Kidney (tissue), 14 donors: ENCODE data around the gene WSB1. TPM values are rescaled to one million over a fixed set of nuclear protein-coding genes. Genes with fewer than 3 reads are reported as not detected.

Experiments
- DNase-seq, 5 donors: peaks; one replicate each; pipeline ENCODE4 v3.0.0-alpha.2; 2013 to 2020
- FAIRE-seq: peaks from 2 replicates; lab custom pipeline; 2012; peaks lifted over from hg19 to GRCh38; lab: Jason Lieb, UNC
- H3K27ac ChIP-seq, 2 donors: one replicate each; pipeline ENCODE4 v1.7.0; 2013; ENCODE audit warnings: low read depth in 2 of 2, low read length in 2 of 2, inconsistent platforms in 1 of 2
- H3K27me3 ChIP-seq: one replicate; pipeline ENCODE4 v1.7.1; 2013; ENCODE audit warnings: low read length, inconsistent platforms; ENCODE audit not compliant: control insufficient read depth, insufficient read depth
- H3K36me3 ChIP-seq, 3 donors: one replicate each; pipeline versions ENCODE4 v1.7.0 to v1.7.1; 2013; ENCODE audit warnings: low read length in 3 of 3, control low read depth in 1 of 3, inconsistent platforms in 1 of 3; ENCODE audit not compliant: insufficient read depth in 3 of 3, control insufficient read depth in 2 of 3
- H3K4me1 ChIP-seq, 3 donors: one replicate each; pipeline versions ENCODE4 v1.7.0 to v1.7.1; 2013; ENCODE audit warnings: low read length in 3 of 3, inconsistent platforms in 1 of 3, low read depth in 1 of 3; ENCODE audit not compliant: control insufficient read depth in 2 of 3, insufficient read depth in 2 of 3
- H3K4me3 ChIP-seq, 3 donors: one replicate each; pipeline versions ENCODE4 v1.7.0 to v1.8.1; 2013; ENCODE audit warnings: low read length in 3 of 3, control low read depth in 1 of 3, inconsistent platforms in 1 of 3
- H3K9ac ChIP-seq, 3 donors: one replicate each; pipeline versions ENCODE4 v1.7.0 to v1.7.1; 2013; ENCODE audit warnings: low read length in 3 of 3, control low read depth in 1 of 3, inconsistent platforms in 1 of 3
- H3K9me3 ChIP-seq, 3 donors: one replicate each; pipeline versions ENCODE4 v1.7.0 to v1.7.1; 2013; ENCODE audit warnings: low read length in 3 of 3, control low read depth in 1 of 3, inconsistent platforms in 1 of 3; ENCODE audit not compliant: control insufficient read depth in 2 of 3, insufficient read depth in 1 of 3
- intact Hi-C: fragments of 100-400 bp; cut with DNase I; formaldehyde crosslinking; loops from one replicate; pipeline ENCODE4 v1.11.1; 2022
- polyA plus RNA-seq: library from polyadenylated mRNA; stranded (reverse); fragments of 350-450 nt; fragmentation: Illumina TruSeq; extraction: RNeasy Lipid Tissue Mini Kit (QIAGEN cat#74804); gene quantifications from one replicate; pipeline ENCODE4 v1.2.3, GENCODE V29; 2014; ENCODE audit warnings: low read depth, low replicate concordance; ENCODE audit not compliant: insufficient read depth
- total RNA-seq: library from RNA; stranded (reverse); fragmentation: NEBNext Ultra II Directional; extraction: Animal tissue kit (Norgen Biotek cat#: 25700); gene quantifications from one replicate; pipeline ENCODE4 v1.2.1, GENCODE V29; 2021
- TF ChIP-seq, protein P1 (sequence below): IDR thresholded peaks from 3 replicates; pipeline ENCODE4 v1.5.1; 2012; ENCODE audit warnings: mild to moderate bottlenecking, moderate library complexity, borderline replicate concordance; ENCODE audit not compliant: insufficient read depth; ENCODE audit errors: extremely low read depth
- donor health status: control.
- donor health status: control.
- donor health status: control.
- donor health status: control.
- donor health status: control.
- donor health status: DM: yes; HTN: yes; CAD: no.
- donor health status: Normal renal cell carcinoma (clear cell type).

Gene WSB1
- total and polyA plus RNA-seq, 2 donors from 2014 or later, result 59.8 to 195 TPM

DNA sequence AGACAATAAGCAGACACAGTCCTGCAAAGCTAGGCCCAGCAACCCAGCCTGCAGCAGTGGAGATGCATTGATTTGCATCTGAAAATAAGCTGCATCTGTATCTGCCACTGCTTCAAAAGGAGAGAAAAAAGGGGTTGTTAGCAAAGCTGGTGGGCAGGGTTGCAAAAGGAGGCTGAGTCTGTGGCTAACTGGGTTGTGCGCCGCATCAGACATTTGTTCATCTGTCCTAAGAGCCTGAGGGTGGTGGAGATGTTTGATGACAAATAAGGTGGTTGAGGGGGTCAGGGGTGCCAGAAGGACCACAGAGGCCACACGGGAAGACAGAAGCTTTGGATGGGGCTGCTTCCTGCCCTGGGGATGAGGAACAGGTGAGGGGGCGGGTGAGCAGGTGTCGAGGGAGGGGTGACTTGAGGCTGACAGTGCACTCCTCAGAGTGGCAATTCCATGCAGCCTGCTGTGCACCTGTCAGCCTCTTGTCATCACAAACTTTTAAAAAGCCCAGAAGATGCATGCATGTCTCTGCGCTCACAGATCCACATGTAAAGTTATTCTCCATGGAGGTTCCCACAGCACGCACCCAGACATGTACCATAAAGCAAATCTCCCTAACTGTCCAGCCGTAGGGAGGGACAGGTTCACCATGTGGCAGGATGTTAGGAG lies 35.4 kb downstream of the WSB1 start:
- Histone ChIP-seq H3K9me3 (no peaks in the 10 kb centered on the region), H3K4me3 (no peak overlapping the region), H3K9ac (no peak overlapping the region), H3K27ac (no peak overlapping the region), H3K27me3 (no peaks in the 10 kb centered on the region), H3K4me1 (peaks cover 0 to 10% (median 0%) of the 10 kb centered on the region in 3 donors), H3K36me3 (no peaks in the 10 kb centered on the region)
- DNase-seq (peak in 1 of 5 donors; percentile 28), FAIRE-seq (no peak)
- intact Hi-C loops, result no loop called here
- TF ChIP-seq, protein P1, sequence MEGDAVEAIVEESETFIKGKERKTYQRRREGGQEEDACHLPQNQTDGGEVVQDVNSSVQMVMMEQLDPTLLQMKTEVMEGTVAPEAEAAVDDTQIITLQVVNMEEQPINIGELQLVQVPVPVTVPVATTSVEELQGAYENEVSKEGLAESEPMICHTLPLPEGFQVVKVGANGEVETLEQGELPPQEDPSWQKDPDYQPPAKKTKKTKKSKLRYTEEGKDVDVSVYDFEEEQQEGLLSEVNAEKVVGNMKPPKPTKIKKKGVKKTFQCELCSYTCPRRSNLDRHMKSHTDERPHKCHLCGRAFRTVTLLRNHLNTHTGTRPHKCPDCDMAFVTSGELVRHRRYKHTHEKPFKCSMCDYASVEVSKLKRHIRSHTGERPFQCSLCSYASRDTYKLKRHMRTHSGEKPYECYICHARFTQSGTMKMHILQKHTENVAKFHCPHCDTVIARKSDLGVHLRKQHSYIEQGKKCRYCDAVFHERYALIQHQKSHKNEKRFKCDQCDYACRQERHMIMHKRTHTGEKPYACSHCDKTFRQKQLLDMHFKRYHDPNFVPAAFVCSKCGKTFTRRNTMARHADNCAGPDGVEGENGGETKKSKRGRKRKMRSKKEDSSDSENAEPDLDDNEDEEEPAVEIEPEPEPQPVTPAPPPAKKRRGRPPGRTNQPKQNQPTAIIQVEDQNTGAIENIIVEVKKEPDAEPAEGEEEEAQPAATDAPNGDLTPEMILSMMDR, result no peak

DNA sequence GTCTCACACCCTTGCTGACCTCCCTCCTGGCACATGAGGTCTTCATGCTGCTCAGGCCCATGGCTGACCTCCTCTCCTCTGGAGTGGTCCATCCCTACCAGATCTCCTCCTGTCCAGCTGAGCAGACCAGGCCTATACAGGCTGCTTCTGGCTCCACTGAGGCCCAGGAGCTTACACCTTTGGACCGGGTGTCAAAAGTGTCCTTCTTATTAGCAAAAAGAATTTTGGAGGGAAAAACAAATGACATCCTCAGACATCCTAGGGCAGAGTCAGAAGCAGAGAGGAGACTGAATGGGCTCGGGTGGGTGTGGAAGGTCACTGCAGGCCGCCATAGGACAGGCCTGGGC lies 38.1 kb downstream of the WSB1 start:
- peak in 1 of 5 donors; percentile 53 for DNase-seq
- H3K9ac ChIP-seq, result peak overlapping the region in 1 of 3 donors; percentile 61
- no peak for FAIRE-seq
- H3K4me3 ChIP-seq, result no peak overlapping the region
- TF ChIP-seq, protein P1, result no peak
- H3K27ac ChIP-seq, result peak overlapping the region; percentile 90 to 95
- H3K9me3 ChIP-seq, result no peaks in the 10 kb centered on the region
- H3K27me3 ChIP-seq, result no peaks in the 10 kb centered on the region
- H3K4me1 ChIP-seq, result peaks cover 0 to 5% (median 0%) of the 10 kb centered on the region in 3 donors
- no peaks in the 10 kb centered on the region for H3K36me3 ChIP-seq
- intact Hi-C loops, result no loop called here

DNA sequence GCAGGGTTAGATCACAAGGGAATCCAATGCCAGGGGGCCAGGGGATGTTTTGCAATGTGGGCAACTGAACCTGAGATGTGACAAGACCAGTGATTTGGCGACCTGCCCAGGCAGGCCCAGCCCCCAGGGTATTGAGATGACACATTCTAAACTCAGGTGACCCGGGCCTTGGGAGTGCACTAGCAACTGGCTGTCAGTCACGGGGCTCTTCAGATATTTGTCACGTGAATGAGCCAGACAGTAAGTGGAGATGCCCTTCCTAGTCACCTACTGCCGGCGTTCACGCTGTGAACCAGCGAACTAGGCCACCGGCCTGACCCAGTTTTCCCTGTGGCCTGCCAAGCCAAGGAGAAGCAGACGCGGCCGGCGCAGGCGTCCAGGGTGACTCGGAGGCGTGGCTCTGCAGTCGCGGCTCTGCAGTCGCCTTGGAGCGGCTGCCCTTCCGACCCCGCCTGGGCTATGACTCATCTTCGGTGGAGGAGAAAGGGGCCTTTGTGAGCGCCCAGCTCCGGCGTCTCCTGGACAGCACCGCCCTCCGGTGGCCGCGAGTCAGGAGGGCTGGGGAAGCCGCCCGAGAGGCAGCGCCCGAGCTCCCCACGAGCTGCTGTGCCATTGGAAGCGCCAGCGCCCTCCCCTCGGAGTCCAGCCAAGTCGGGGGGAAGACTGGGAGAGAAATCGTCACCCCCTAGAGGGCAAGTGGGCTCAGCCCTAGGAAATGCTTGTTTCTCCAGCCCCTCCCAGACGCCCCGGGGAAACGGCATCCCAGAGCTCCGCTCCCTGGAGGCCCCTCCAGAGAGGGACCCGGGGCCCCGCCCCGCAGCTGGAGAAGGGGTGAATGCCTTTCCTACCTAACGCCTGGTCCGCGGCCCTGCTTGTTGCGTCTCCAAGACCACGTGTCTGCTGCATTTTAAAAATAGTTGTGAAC lies 38.8 kb downstream of the WSB1 start:
- TF ChIP-seq, protein P1, result peak; percentile 83
- DNase-seq (peak; percentile 96 to 100 (median 97)), FAIRE-seq (peak; percentile 76)
- H3K27me3 ChIP-seq, result no peaks in the 10 kb centered on the region
- peak overlapping the region; percentile 18 to 72 (median 65) for H3K4me3 ChIP-seq
- peak overlapping the region; percentile 90 to 95 for H3K27ac ChIP-seq
- peak overlapping the region in 2 of 3 donors; percentile 12 to 87 for H3K9ac ChIP-seq
- H3K36me3 ChIP-seq, result no peaks in the 10 kb centered on the region
- intact Hi-C loops, result no loop called here
- no peaks in the 10 kb centered on the region for H3K9me3 ChIP-seq
- peaks cover 0 to 5% (median 0%) of the 10 kb centered on the region in 3 donors for H3K4me1 ChIP-seq
